Heart right ventricle (tissue), 16 donors: ENCODE results near the gene PATL2. TPM values are rescaled to one million over a fixed set of nuclear protein-coding genes. Genes with fewer than 3 reads are reported as not detected.
A peak's percentile ranks its signal among the peaks of the same experiment; 100 is the strongest.

Experiments used
- ATAC-seq, 8 donors: fragments of 200-7000 bp; cut with Tn5 transposase; one replicate each; pipeline ENCODE4 v1.9.1; 2020; ENCODE audit warnings: mild to moderate bottlenecking in 8 of 8, moderate library complexity in 8 of 8, moderate number of reproducible peaks in 1 of 8
- DNase-seq, 2 donors: peaks; one replicate each; pipeline ENCODE4 v3.0.0-alpha.2; 2020
- H3K27ac ChIP-seq, 10 donors: fragments of 200-600 bp; sonication (generic) in 2 of 10; one replicate each; pipeline versions ENCODE4 v1.5.0 to v1.8.0; 2020 to 2022; ENCODE audit warnings: mild to moderate bottlenecking in 3 of 10
- H3K27me3 ChIP-seq, 7 donors: fragments of 200-600 bp; one replicate each; pipeline ENCODE4 v1.8.0; 2021 to 2022; ENCODE audit warnings: mild to moderate bottlenecking in 2 of 7
- H3K36me3 ChIP-seq, 9 donors: fragments of 200-600 bp; sonication (generic) in 1 of 9; one replicate each; pipeline versions ENCODE4 v1.5.0 to v1.8.0; 2020 to 2022; ENCODE audit warnings: mild to moderate bottlenecking in 2 of 9
- H3K4me1 ChIP-seq, 9 donors: fragments of 200-600 bp; sonication (generic) in 1 of 9; one replicate each; pipeline versions ENCODE4 v1.5.0 to v1.8.0; 2020 to 2022; ENCODE audit warnings: mild to moderate bottlenecking in 4 of 9
- H3K4me3 ChIP-seq, 10 donors: fragments of 200-600 bp; sonication (generic) in 2 of 10; one replicate each; pipeline versions ENCODE4 v1.5.0 to v1.8.0; 2020 to 2022; ENCODE audit warnings: mild to moderate bottlenecking in 7 of 10, moderate library complexity in 2 of 10
- H3K9me3 ChIP-seq, 11 donors: fragments of 200-600 bp in 10 of 11; sonication (generic) in 2 of 11; one replicate each; pipeline versions ENCODE4 v1.5.0 to v1.8.0; 2013 to 2022; ENCODE audit warnings: mild to moderate bottlenecking in 2 of 11, control low read depth in 1 of 11, moderate library complexity in 1 of 11
- WGBS, 2 donors: extraction: QIAGEN DNeasy Blood & Tissue Kit; methylation state at CpG; one replicate each; pipeline ENCODE4 v1.1.7; 2013; ENCODE audit warnings: inconsistent platforms in 1 of 2; 5-methylcytosine and 5-hydroxymethylcytosine counted together
- intact Hi-C, 10 donors: fragments of 100-400 bp; cut with DNase I; formaldehyde crosslinking; loops; one replicate each; pipeline versions ENCODE4 v1.11.1 to v1.14.2; 2022
- polyA plus RNA-seq, 2 donors: library from polyadenylated mRNA; stranded (reverse); fragments of 200-250 nt; gene quantifications; one replicate each; pipeline ENCODE4 v1.2.3, GENCODE V29; 2013
- total RNA-seq, 10 donors: library from RNA; stranded (reverse); fragmentation: NEBNext Ultra II Directional in 3 of 10; extraction: Animal tissue kit (Norgen Biotek cat#: 25700) in 3 of 10; gene quantifications; one replicate each; pipeline versions ENCODE4 v1.2.1 to v1.2.4, GENCODE V29; 2021 to 2023
- TF ChIP-seq, protein P1 (sequence below), 9 donors: fragments of 200-600 bp; sonication (generic) in 2 of 9; IDR thresholded peaks; one replicate each; pipeline versions ENCODE4 v1.5.0 to v1.8.0; 2021 to 2022; ENCODE audit warnings: antibody characterized with exemption in 9 of 9, mild to moderate bottlenecking in 5 of 9, moderate library complexity in 1 of 9
- donor health status: Arrhythmogenic right ventricular cardiomyopathy.
- donor health status: ischemic (EF 13 %, LVEDD 7.1; RV severe dilation, severe dysfunction).
- donor health status: healthy with polysubstance abuse.
- donor health status: DM: no; HTN: yes; CAD: no.
- donor health status: DM: no; HTN: no; CAD: no.
- donor health status: ischemic (EF 25% LVEDD 6.9; RV normal size, moderate dysfunction).
- donor health status: ischemic (EF 25% LVEDD 5.7; RV mildly dilated, moderate dysfunction).
- donor health status: healthy.
- donor health status: DM: yes; HTN: yes; CAD: no.
- donor health status: Ischemic cardiomyopathy.
- donor health status: ischemic (EF 35%, LVEDD 5.7; RV mildly dilated, moderate dysfunction).
- donor health status: nonischemic (EF 11% LVEDD 7.7; RV severe dilation, severe dysfunction).
- donor health status: DM: yes; HTN: yes; CAD: no.
- donor health status: PGD.
- donor health status: ischemic (EF 29% LVEDD 5.4; RV normal size, mild dysfunction).
- donor health status: nonischemic (EF 23%, LVEDD 6.1; RV moderate dilation, normal function).

PATL2 gene
- total and polyA plus RNA-seq, 12 donors, result 0.33 to 8.6 (median 2.7) TPM

DNA sequence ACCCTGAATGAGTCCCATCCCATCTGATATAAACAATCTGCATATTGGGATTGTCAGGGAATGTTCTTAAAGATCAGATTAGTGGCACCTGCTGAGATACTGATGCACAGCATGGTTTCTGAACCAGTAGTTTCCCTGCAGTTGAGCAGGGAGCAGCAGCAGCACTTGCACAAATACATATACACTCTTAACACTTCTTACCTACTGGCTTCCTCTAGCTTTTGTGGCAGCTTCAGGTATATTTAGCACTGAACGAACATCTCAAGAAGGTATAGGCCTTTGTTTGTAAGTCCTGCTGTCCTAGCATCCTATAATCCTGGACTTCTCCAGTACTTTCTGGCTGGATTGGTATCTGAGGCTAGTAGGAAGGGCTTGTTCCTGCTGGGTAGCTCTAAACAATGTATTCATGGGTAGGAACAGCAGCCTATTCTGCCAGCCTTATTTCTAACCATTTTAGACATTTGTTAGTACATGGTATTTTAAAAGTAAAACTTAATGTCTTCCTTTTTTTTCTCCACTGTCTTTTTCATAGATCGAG is 4.7 kb upstream of the PATL2 start:
- intact Hi-C loops, result no loop called here
- no peak for DNase-seq
- H3K4me3 ChIP-seq, result peak overlapping the region in 6 of 10 donors; percentile 88 to 95 (median 90)
- no peaks in the 10 kb centered on the region for H3K27me3 ChIP-seq
- H3K27ac ChIP-seq, result peak overlapping the region in 9 of 10 donors; percentile 1 to 100 (median 38)
- TF ChIP-seq, protein P1, sequence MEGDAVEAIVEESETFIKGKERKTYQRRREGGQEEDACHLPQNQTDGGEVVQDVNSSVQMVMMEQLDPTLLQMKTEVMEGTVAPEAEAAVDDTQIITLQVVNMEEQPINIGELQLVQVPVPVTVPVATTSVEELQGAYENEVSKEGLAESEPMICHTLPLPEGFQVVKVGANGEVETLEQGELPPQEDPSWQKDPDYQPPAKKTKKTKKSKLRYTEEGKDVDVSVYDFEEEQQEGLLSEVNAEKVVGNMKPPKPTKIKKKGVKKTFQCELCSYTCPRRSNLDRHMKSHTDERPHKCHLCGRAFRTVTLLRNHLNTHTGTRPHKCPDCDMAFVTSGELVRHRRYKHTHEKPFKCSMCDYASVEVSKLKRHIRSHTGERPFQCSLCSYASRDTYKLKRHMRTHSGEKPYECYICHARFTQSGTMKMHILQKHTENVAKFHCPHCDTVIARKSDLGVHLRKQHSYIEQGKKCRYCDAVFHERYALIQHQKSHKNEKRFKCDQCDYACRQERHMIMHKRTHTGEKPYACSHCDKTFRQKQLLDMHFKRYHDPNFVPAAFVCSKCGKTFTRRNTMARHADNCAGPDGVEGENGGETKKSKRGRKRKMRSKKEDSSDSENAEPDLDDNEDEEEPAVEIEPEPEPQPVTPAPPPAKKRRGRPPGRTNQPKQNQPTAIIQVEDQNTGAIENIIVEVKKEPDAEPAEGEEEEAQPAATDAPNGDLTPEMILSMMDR (IDR thresholded peaks at IDR 0.05), result no peak
- 56 to 60% methylated on average over 2 of the region's 2 CpGs for WGBS, 2 donors
- H3K4me1 ChIP-seq, result peaks cover 5 to 77% (median 43%) of the 10 kb centered on the region in 9 donors
- H3K36me3 ChIP-seq, result peaks cover 0 to 79% (median 37%) of the 10 kb centered on the region in 9 donors
- ATAC-seq, result no peak
- no peaks in the 10 kb centered on the region for H3K9me3 ChIP-seq

DNA sequence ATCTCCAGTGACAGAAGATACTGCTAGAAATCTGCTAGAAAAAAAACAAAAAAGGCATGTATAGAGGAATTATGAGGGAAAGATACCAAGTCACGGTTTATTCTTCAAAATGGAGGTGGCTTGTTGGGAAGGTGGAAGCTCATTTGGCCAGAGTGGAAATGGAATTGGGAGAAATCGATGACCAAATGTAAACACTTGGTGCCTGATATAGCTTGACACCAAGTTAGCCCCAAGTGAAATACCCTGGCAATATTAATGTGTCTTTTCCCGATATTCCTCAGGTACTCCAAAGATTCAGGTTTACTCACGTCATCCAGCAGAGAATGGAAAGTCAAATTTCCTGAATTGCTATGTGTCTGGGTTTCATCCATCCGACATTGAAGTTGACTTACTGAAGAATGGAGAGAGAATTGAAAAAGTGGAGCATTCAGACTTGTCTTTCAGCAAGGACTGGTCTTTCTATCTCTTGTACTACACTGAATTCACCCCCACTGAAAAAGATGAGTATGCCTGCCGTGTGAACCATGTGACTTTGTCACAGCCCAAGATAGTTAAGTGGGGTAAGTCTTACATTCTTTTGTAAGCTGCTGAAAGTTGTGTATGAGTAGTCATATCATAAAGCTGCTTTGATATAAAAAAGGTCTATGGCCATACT is 4.1 kb upstream of the PATL2 start:
- H3K27me3 ChIP-seq, result no peaks in the 10 kb centered on the region
- no peak for ATAC-seq
- TF ChIP-seq, protein P1 (IDR thresholded peaks at IDR 0.05), result no peak
- no peak for DNase-seq
- peaks cover 5 to 71% (median 43%) of the 10 kb centered on the region in 9 donors for H3K4me1 ChIP-seq
- no peaks in the 10 kb centered on the region for H3K9me3 ChIP-seq
- intact Hi-C loops, result no loop called here
- H3K36me3 ChIP-seq, result peaks cover 0 to 79% (median 37%) of the 10 kb centered on the region in 9 donors
- WGBS, 2 donors, result 60 to 66% methylated on average over 6 of the region's 6 CpGs
- H3K4me3 ChIP-seq, result peak overlapping the region in 6 of 10 donors; percentile 88 to 95 (median 90)
- H3K27ac ChIP-seq, result peak overlapping the region in 9 of 10 donors; percentile 1 to 100 (median 38)

DNA sequence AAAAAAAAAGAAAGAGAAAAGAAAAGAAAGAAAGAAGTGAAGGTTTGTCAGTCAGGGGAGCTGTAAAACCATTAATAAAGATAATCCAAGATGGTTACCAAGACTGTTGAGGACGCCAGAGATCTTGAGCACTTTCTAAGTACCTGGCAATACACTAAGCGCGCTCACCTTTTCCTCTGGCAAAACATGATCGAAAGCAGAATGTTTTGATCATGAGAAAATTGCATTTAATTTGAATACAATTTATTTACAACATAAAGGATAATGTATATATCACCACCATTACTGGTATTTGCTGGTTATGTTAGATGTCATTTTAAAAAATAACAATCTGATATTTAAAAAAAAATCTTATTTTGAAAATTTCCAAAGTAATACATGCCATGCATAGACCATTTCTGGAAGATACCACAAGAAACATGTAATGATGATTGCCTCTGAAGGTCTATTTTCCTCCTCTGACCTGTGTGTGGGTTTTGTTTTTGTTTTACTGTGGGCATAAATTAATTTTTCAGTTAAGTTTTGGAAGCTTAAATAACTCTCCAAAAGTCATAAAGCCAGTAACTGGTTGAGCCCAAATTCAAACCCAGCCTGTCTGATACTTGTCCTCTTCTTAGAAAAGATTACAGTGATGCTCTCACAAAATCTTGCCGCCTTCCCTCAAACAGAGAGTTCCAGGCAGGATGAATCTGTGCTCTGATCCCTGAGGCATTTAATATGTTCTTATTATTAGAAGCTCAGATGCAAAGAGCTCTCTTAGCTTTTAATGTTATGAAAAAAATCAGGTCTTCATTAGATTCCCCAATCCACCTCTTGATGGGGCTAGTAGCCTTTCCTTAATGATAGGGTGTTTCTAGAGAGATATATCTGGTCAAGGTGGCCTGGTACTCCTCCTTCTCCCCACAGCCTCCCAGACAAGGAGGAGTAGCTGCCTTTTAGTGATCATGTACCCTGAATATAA is 2.2 kb upstream of the PATL2 start:
- TF ChIP-seq, protein P1 (IDR thresholded peaks at IDR 0.05), result peak in 5 of 9 donors; percentile 12 to 45 (median 30)
- Histone ChIP-seq H3K36me3 (peaks cover 0 to 60% (median 30%) of the 10 kb centered on the region in 9 donors), H3K4me3 (peak overlapping the region; percentile 80 to 99 (median 91)), H3K4me1 (peaks cover 5 to 65% (median 41%) of the 10 kb centered on the region in 9 donors), H3K27ac (peak overlapping the region; percentile 95 to 100 (median 99)), H3K27me3 (no peaks in the 10 kb centered on the region), H3K9me3 (no peaks in the 10 kb centered on the region)
- 48 to 66% methylated on average over 5 of the region's 5 CpGs for WGBS, 2 donors
- DNase-seq, result no peak
- intact Hi-C loops, result loop anchor here in 2 of 10 donors (2.0 kb wide), 2 partner anchors 14 to 16 kb away; no protein-coding TSS in a partner anchor
- no peak for ATAC-seq
